B cell (primary cell): Measurements from ENCODE around the gene TRPM4. TPM values are rescaled to one million over a fixed set of nuclear protein-coding genes. Genes with fewer than 3 reads are reported as not detected.

Experiments used
- ATAC-seq: fragments of 200-7000 bp; cut with Tn5 transposase; one replicate; pipeline ENCODE4 v1.10.0; 2021; ENCODE audit warnings: low read depth, mild to moderate bottlenecking, moderate number of reproducible peaks, moderate library complexity
- CTCF ChIA-PET: fragments of 350-600 bp; sonication (Branson Sonifier 250); formaldehyde crosslinking; loops from one replicate; lab custom pipeline; 2021; ENCODE audit warnings: antibody characterized with exemption, inconsistent platforms; lab: Charles Lee
- POLR2A ChIA-PET: fragments of 350-600 bp; sonication (Branson Sonifier 250); formaldehyde crosslinking; loops from one replicate; lab custom pipeline; 2021; ENCODE audit warnings: antibody characterized with exemption; lab: Charles Lee
- DNase-seq: peaks from one replicate; pipeline ENCODE4 v3.0.0; 2013
- H2AFZ ChIP-seq: 2 replicates; pipeline ENCODE4 v1.6.1; 2012; ENCODE audit warnings: mild to moderate bottlenecking, low read depth, low read length; ENCODE audit not compliant: insufficient read depth, poor library complexity, severe bottlenecking
- H3K27ac ChIP-seq, 2 donors: 1 replicate in 1 of 2; 2 replicates in 1 of 2; pipeline ENCODE4 v1.5.1; 2012 to 2013; ENCODE audit warnings: low read length in 2 of 2, mild to moderate bottlenecking in 2 of 2, moderate library complexity in 1 of 2
- H3K27me3 ChIP-seq, 4 experiments: fragments of 200-600 bp in 1 of 4; sonication (generic) in 1 of 4; replicated peaks in 1 of 4; 1 replicate in 2 of 4; 2 replicates in 2 of 4; pipeline versions ENCODE4 v1.6.1 to v1.7.0; 2013 to 2016; ENCODE audit warnings: low read length in 3 of 4, mild to moderate bottlenecking in 2 of 4, mixed read lengths in 1 of 4, moderate library complexity in 1 of 4; ENCODE audit not compliant: insufficient read depth in 4 of 4, control insufficient read depth in 3 of 4; ENCODE audit errors: control extremely low read depth in 1 of 4
- H3K36me3 ChIP-seq, 2 experiments: replicated peaks in 1 of 2; 1 replicate in 1 of 2; 2 replicates in 1 of 2; pipeline versions ENCODE4 v1.6.1 to v1.7.1; 2013; ENCODE audit warnings: low read length in 1 of 2; ENCODE audit not compliant: insufficient read depth in 2 of 2, control insufficient read depth in 1 of 2; ENCODE audit errors: control extremely low read depth in 1 of 2, extremely low read depth in 1 of 2
- H3K4me1 ChIP-seq, 2 donors: fragments of 200-600 bp in 1 of 2; sonication (generic) in 1 of 2; 1 replicate in 1 of 2; 2 replicates in 1 of 2; pipeline versions ENCODE4 v1.5.1 to v1.6.1; 2013 to 2017; ENCODE audit warnings: low read length in 2 of 2; ENCODE audit not compliant: control insufficient read depth in 2 of 2, insufficient read depth in 2 of 2
- H3K4me2 ChIP-seq: replicated peaks from 2 replicates; pipeline ENCODE3; 2012; ENCODE audit warnings: mild to moderate bottlenecking, low read depth, low read length; ENCODE audit not compliant: poor library complexity, severe bottlenecking
- H3K4me3 ChIP-seq, 5 experiments: fragments of 200-600 bp in 1 of 5; sonication (generic) in 1 of 5; 1 replicate in 3 of 5; 2 replicates in 2 of 5; pipeline versions ENCODE4 v1.5.1 to v1.7.0; 2011 to 2016; ENCODE audit warnings: low read length in 4 of 5, mild to moderate bottlenecking in 4 of 5, low read depth in 2 of 5, control low read depth in 1 of 5, moderate library complexity in 1 of 5; ENCODE audit not compliant: insufficient read depth in 1 of 5; ENCODE audit errors: control extremely low read depth in 1 of 5, extremely low read depth in 1 of 5
- H3K79me2 ChIP-seq: fragments of 200-600 bp; sonication (generic); one replicate; pipeline ENCODE4 v1.6.0; 2016; ENCODE audit warnings: low read length; ENCODE audit not compliant: control insufficient read depth, insufficient read depth
- H3K9ac ChIP-seq: fragments of 200-600 bp; sonication (generic); 2 replicates; pipeline ENCODE4 v1.6.1; 2017; ENCODE audit warnings: mild to moderate bottlenecking, low read length, moderate library complexity
- H3K9me3 ChIP-seq, 3 donors: one replicate each; pipeline versions ENCODE4 v1.6.1 to v1.7.1; 2013; ENCODE audit warnings: low read length in 2 of 3; ENCODE audit not compliant: control insufficient read depth in 2 of 3, insufficient read depth in 1 of 3; ENCODE audit errors: control extremely low read depth in 1 of 3
- H4K20me1 ChIP-seq: 2 replicates; pipeline ENCODE4 v1.6.0; 2012; ENCODE audit warnings: mild to moderate bottlenecking, low read length; ENCODE audit not compliant: insufficient read depth, control insufficient read depth, poor library complexity, severe bottlenecking
- H3K27ac Mint-ChIP-seq: one replicate; pipeline ENCODE4 v1.8.0; 2021; ENCODE audit warnings: mixed read lengths
- H3K27me3 Mint-ChIP-seq: one replicate; pipeline ENCODE4 v1.8.0; 2021; ENCODE audit warnings: mixed read lengths
- H3K4me1 Mint-ChIP-seq: one replicate; pipeline ENCODE4 v1.8.0; 2021; ENCODE audit warnings: mixed read lengths
- H3K4me3 Mint-ChIP-seq: one replicate; pipeline ENCODE4 v1.8.0; 2021; ENCODE audit warnings: mixed read lengths
- H3K9me3 Mint-ChIP-seq: one replicate; pipeline ENCODE4 v1.8.0; 2022; ENCODE audit warnings: mixed read lengths; ENCODE audit not compliant: insufficient read depth
- CTCF ChIP-seq: fragments of 200-600 bp; IDR thresholded peaks from one replicate; pipeline ENCODE4 v1.8.0; 2022; ENCODE audit warnings: antibody characterized with exemption, mild to moderate bottlenecking
- EZH2 ChIP-seq: IDR thresholded peaks from 2 replicates; pipeline ENCODE4 v1.6.1; 2012; ENCODE audit warnings: borderline replicate concordance, low read depth, mild to moderate bottlenecking, moderate library complexity, low read length; ENCODE audit not compliant: insufficient read depth, poor library complexity, severe bottlenecking
- WGBS: methylation state at CpG from one replicate; pipeline ENCODE4 v1.1.5; 2013; ENCODE audit warnings: missing lambda C conversion rate; ENCODE audit not compliant: insufficient coverage; 5-methylcytosine and 5-hydroxymethylcytosine counted together
- intact Hi-C: fragments of 100-400 bp; cut with micrococcal nuclease; formaldehyde crosslinking; loops from one replicate; pipeline ENCODE4 v1.10.0; 2022
- polyA plus RNA-seq: library from polyadenylated mRNA; depleted of rRNA; stranded (reverse); fragments of >200 nt; gene quantifications from 2 replicates; pipeline ENCODE4 v1.2.3, GENCODE V29; 2012
- total RNA-seq, 2 donors: library from RNA; stranded (reverse); fragments of 120-200 nt in 1 of 2; gene quantifications; 1 replicate in 1 of 2; 2 replicates in 1 of 2; pipeline versions ENCODE4 v1.2.3 to v1.2.4, GENCODE V29; 2013 to 2022

Gene TRPM4
- total and polyA plus RNA-seq, 2 donors (not counting 1 experiment from before 2014, with no cell fraction given), result 0.24 TPM; not detected in 1

- Histone ChIP-seq H3K27ac (no peak overlapping the region), H3K4me2 (no peak overlapping the region), H3K4me1 (no peaks in the 10 kb centered on the region), H3K36me3 (no peaks in the 10 kb centered on the region), H3K9me3 (peaks cover 0 to 30% (median 4%) of the 10 kb centered on the region in 3 donors), H3K4me3 (no peak overlapping the region), H3K9ac (no peak overlapping the region), H2AFZ (no peak overlapping the region), H4K20me1 (no peaks in the 10 kb centered on the region), H3K79me2 (no peaks in the 10 kb centered on the region), H3K27me3 (peaks cover 0 to 3% (median 0%) of the 10 kb centered on the region in 4 experiments)
- H3K4me1 Mint-ChIP-seq, result peaks cover 5% of the 10 kb centered on the region
- CTCF ChIA-PET, result no interaction called here
- H3K27ac Mint-ChIP-seq, result no peak overlapping the region
- H3K9me3 Mint-ChIP-seq, result peaks cover 6% of the 10 kb centered on the region
- H3K4me3 Mint-ChIP-seq, result no peak overlapping the region
- WGBS, result 96% methylated on average over 22 of the region's 26 CpGs
- ATAC-seq, result no peak
- intact Hi-C loops, result no loop called here
- POLR2A ChIA-PET, result no interaction called here
- DNase-seq, result no peak
- no peak for TF ChIP-seq CTCF
- TF ChIP-seq EZH2, result no peak
- H3K27me3 Mint-ChIP-seq, result peaks cover 9% of the 10 kb centered on the region
Observed at GRCh38 chr19:49182848-49183375, 25.3 kb downstream of the TRPM4 start.

- H3K9ac ChIP-seq, result no peak overlapping the region
- Mint-ChIP-seq H3K27ac (peak overlapping the region; percentile 72), H3K27me3 (peaks cover 12% of the 10 kb centered on the region), H3K9me3 (peaks cover 6% of the 10 kb centered on the region), H3K4me1 (peaks cover 5% of the 10 kb centered on the region), H3K4me3 (peak overlapping the region; percentile 19)
- ChIA-PET POLR2A (interaction anchor here (0.5 kb wide), 1 partner anchor 226 kb away, joined by 5 read pairs; no protein-coding TSS in a partner anchor), CTCF (interaction anchor here (0.7 to 4.8 kb wide), 4 partner anchors 13 to 89 kb away, joined by 3 to 26 read pairs (median 8); no protein-coding TSS in a partner anchor)
- WGBS, result 46% methylated on average over 5 of the region's 5 CpGs
- H2AFZ ChIP-seq, result no peak overlapping the region
- no peak overlapping the region for H3K4me2 ChIP-seq
- no peaks in the 10 kb centered on the region for H4K20me1 ChIP-seq
- no peak overlapping the region for H3K4me3 ChIP-seq
- TF ChIP-seq CTCF, result no peak
- no peaks in the 10 kb centered on the region for H3K4me1 ChIP-seq
- H3K79me2 ChIP-seq, result no peaks in the 10 kb centered on the region
- peaks cover 0 to 36% (median 4%) of the 10 kb centered on the region in 3 donors for H3K9me3 ChIP-seq
- no peak for ATAC-seq
- H3K27ac ChIP-seq, result no peak overlapping the region
- peaks cover 0 to 7% (median 1%) of the 10 kb centered on the region in 4 experiments for H3K27me3 ChIP-seq
- intact Hi-C loops, result no loop called here
- no peak for DNase-seq
- no peaks in the 10 kb centered on the region for H3K36me3 ChIP-seq
Observed at GRCh38 chr19:49186108-49186507, 28.5 kb downstream of the TRPM4 start.
